ENCODE results near the gene AQP10.
"Not testable (repeated sequence)": the region's sequence is repeated elsewhere in the genome, so short reads cannot be mapped to it uniquely, and the experiment has no call there.

The AQP10 gene

GRCh38 chr1:154353966-154354365 lies 33.1 kb downstream of the AQP10 start:
- Histone ChIP-seq H3K9me3 (replicated peaks in 1 of 11) (no peaks in the 10 kb centered on the region), H3K4me3 (no peak overlapping the region), H3K4me1 (peaks cover 18 to 54% (median 36%) of the 10 kb centered on the region in 10 experiments), H3K9ac (no peak overlapping the region), H3K27ac (peak overlapping the region in 5 of 11 experiments; percentile 1 to 60 (median 55); a peak in 4 of 22 replicates), H3K36me3 (peaks cover 9 to 22% (median 16%) of the 10 kb centered on the region in 11 experiments), H4K20me1 (peaks cover 0 to 10% (median 0%) of the 10 kb centered on the region in 11 experiments; a peak in 4 of 22 replicates), H3K4me2 (peak overlapping the region in 9 of 11 experiments; percentile 2 to 99 (median 94); a peak in 14 of 22 replicates), H3K27me3 (peaks cover 0 to 22% (median 15%) of the 10 kb centered on the region in 11 experiments; a peak in 13 of 22 replicates)
- TF ChIP-seq Cebpa-rat (IDR thresholded peaks at IDR 0.05): no peak

GRCh38 chr1:154358519-154358918 lies 37.6 kb downstream of the AQP10 start:
- Histone ChIP-seq H3K27me3 (no peaks in the 10 kb centered on the region), H3K27ac (no peak overlapping the region), H3K4me1 (peaks cover under 1 to 17% (median 11%) of the 10 kb centered on the region in 10 experiments; a peak in 18 of 20 replicates), H3K9ac (no peak overlapping the region), H3K4me2 (no peak overlapping the region), H4K20me1 (no peaks in the 10 kb centered on the region), H3K4me3 (no peak overlapping the region), H3K36me3 (no peaks in the 10 kb centered on the region), H3K9me3 (replicated peaks in 1 of 11) (no peaks in the 10 kb centered on the region)
- TF ChIP-seq Cebpa-rat (IDR thresholded peaks at IDR 0.05): no peak

DNA sequence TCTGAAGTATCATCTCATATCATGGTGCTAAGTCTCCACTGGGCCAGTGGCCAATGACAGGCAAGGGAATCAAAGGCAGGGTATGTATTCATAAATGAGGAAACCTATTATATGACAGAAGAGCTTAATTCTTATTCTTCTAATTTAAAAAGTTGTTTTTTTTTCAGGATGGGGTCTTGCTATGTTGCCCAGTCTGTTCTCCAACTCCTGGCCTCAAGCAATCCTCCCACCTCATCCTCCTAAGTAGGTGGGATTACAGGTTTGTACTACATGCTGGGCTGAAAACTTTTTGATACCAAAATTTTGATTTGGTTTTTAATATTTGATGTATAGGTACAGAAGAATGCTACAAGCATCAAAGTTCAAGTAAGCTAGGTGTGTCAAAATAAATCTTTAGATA lies 39.4 kb downstream of the AQP10 start:
- H3K27ac ChIP-seq: no peak overlapping the region
- no peaks in the 10 kb centered on the region for H4K20me1 ChIP-seq
- no peaks in the 10 kb centered on the region for H3K9me3 ChIP-seq (replicated peaks in 1 of 11)
- no peaks in the 10 kb centered on the region for H3K27me3 ChIP-seq
- H3K9ac ChIP-seq: no peak overlapping the region
- no peaks in the 10 kb centered on the region for H3K36me3 ChIP-seq
- H3K4me1 ChIP-seq: no peaks in the 10 kb centered on the region
- H3K4me2 ChIP-seq: no peak overlapping the region
- TF ChIP-seq Cebpa-rat (IDR thresholded peaks at IDR 0.05): no peak
- H3K4me3 ChIP-seq: no peak overlapping the region

DNA sequence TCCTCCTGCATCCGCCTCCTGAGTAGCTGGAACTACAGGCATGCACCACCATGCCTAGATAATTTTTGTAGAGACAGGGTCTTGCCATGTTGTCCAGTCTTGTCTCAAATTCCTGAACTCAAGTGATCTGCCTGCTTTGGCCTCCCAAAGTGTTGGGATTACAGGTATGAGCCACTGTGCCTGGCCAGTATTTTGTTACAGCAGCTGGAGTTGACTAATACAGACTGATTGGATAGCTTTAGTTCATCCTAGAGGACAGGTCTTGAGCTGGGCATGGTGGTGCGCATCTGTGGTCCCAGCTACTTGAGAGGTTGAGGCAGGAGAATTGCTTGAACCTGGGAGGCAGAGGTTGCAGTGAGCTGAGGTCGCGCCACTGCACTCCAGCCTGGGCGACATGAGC lies 40.0 kb downstream of the AQP10 start:
- not testable (repeated sequence) for H3K4me1 ChIP-seq; H3K36me3 ChIP-seq; H3K4me2 ChIP-seq; H3K9me3 ChIP-seq (replicated peaks in 1 of 11); H3K27me3 ChIP-seq; H3K9ac ChIP-seq; H3K4me3 ChIP-seq; H3K27ac ChIP-seq; H4K20me1 ChIP-seq

GRCh38 chr1:154361357-154361756 lies 40.5 kb downstream of the AQP10 start:
- H4K20me1 ChIP-seq: no peaks in the 10 kb centered on the region
- H3K4me1 ChIP-seq: no peaks in the 10 kb centered on the region
- no peak overlapping the region for H3K4me2 ChIP-seq
- no peak overlapping the region for H3K27ac ChIP-seq
- H3K36me3 ChIP-seq: no peaks in the 10 kb centered on the region
- H3K9me3 ChIP-seq (replicated peaks in 1 of 11): no peaks in the 10 kb centered on the region
- no peaks in the 10 kb centered on the region for H3K27me3 ChIP-seq
- no peak overlapping the region for H3K4me3 ChIP-seq
- TF ChIP-seq Cebpa-rat (IDR thresholded peaks at IDR 0.05): no peak
- no peak overlapping the region for H3K9ac ChIP-seq

- Histone ChIP-seq H4K20me1 (no peaks in the 10 kb centered on the region), H3K36me3 (no peaks in the 10 kb centered on the region), H3K4me2 (no peak overlapping the region), H3K9ac (no peak overlapping the region), H3K9me3 (replicated peaks in 1 of 11) (no peaks in the 10 kb centered on the region), H3K27ac (no peak overlapping the region), H3K4me3 (no peak overlapping the region), H3K27me3 (no peaks in the 10 kb centered on the region), H3K4me1 (peaks cover 0 to 28% (median 10%) of the 10 kb centered on the region in 10 experiments; a peak in 13 of 20 replicates)
- TF ChIP-seq Cebpa-rat (IDR thresholded peaks at IDR 0.05): no peak
Measured at GRCh38 chr1:154371436-154371835, 50.5 kb downstream of the AQP10 start.

DNA sequence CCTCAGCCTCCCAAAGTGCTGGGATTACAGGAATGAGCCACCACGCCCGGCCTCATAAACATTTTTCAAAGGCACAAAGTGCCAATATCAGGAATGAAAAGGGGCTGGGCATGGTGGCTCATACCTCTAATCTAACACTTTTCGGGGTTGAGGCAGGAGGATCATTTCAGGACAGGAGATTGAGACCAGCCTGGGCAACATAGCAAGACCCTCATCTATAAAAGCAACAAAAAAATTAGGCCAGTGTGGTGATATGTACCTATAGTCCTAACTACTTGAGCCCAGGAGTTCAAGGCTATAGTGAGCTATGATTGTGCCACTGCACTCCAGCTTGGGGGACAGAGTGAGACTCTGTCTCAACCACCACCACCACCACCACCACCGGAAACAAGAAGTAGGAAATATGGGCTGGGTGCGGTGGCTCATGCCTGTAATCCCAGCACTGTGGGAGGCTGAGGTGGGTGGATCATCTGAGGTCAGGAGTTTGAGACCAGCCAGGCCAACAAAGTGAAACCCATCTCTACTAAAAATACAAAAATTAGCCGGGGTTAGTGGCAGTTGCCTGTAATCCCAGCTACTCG lies 53.0 kb downstream of the AQP10 start:
- Histone ChIP-seq H3K4me2 (peak overlapping the region in 10 of 11 experiments; percentile 8 to 75 (median 54); a peak in 15 of 22 replicates), H3K27ac (peak overlapping the region in 4 of 11 experiments; percentile 4 to 52 (median 31); a peak in 5 of 22 replicates), H3K4me1 (peaks cover 0 to 28% (median 17%) of the 10 kb centered on the region in 10 experiments; a peak in 14 of 20 replicates)
- not testable (repeated sequence) for H3K9me3 ChIP-seq (replicated peaks in 1 of 11); H3K36me3 ChIP-seq; H3K9ac ChIP-seq; H3K4me3 ChIP-seq; H3K27me3 ChIP-seq; H4K20me1 ChIP-seq

Data from BLaER1 treated with 17β-estradiol and CSF1 and Interleukin-3, amounts not matched to agents 10 nM and 100 nM (cell line).